ENCODE results near the gene EMC10. TPM values are rescaled to one million over a fixed set of nuclear protein-coding genes. Genes with fewer than 3 reads are reported as not detected.
A peak's percentile ranks its signal among the peaks of the same experiment; 100 is the strongest.

EMC10 gene
- 200 and 214 TPM in 2 replicates for total RNA-seq (2022)
- Bru-seq, nascent RNA: percentile 74 among the genes with signal in this experiment
- percentile 91 among the genes with signal in this experiment for BruChase-seq, experiment 1, labeled RNA remaining after a 6-hour chase
- BruChase-seq, experiment 2, labeled RNA remaining after a 2-hour chase: percentile 89 among the genes with signal in this experiment
- long read RNA-seq, full-length matches to known transcripts: 3 of 61 reads
- long read RNA-seq, partial matches to known transcripts: 1 of 61 reads
- long read RNA-seq, other reads (novel, unspliced or antisense): 57 of 61 reads

DNA sequence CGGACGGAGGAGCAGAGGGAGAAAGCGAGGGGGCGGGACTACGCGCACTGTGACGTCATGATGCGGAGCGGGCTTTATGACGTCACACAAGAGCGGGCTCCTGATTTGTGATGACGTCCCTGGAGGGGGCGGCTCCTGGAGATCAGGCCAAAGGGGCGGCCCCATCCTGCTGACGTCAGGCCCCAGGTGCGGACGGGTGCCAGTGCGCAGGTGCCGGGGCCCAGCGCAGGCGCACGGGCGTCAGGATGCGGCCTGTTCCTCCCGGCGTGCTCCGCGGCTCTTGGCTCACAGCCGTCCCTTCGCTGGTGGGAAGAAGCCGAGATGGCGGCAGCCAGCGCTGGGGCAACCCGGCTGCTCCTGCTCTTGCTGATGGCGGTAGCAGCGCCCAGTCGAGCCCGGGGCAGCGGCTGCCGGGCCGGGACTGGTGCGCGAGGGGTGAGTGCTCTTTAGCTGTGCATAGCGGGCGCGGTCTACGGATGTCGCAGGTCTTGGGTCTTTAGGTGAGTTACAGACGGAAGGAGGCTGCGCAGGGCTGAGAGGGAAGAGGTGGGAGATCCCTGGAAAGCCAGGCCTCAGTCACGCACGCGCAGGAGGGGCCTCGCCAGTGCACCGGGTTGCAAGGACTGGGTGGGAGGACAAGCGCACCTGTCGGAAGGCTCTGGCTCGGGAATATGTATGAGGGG lies at the start of gene EMC10, which contains the start of gene GARIN5A:
Gene EMC10 (plus strand): TSS at position 284 of the 683 bp plus-strand sequence. CDS start 38 bp downstream, at position 322.
Gene GARIN5A (minus strand): TSS at position 625 of the 683 bp plus-strand sequence. CDS start 460 bp downstream, at position 165.
- Mint-ChIP-seq H3K27ac (ENCODE audit: unreplicated experiment) (peak within 1 kb of the TSS; percentile 85), H3K36me3 (ENCODE audit: insufficient read depth, unreplicated experiment) (peaks cover 52% of the 10 kb centered on the region), H3K9me3 (ENCODE audit: low read depth, unreplicated experiment) (no peaks in the 10 kb centered on the region), H3K4me1 (ENCODE audit: low read depth, unreplicated experiment) (peaks cover 10% of the 10 kb centered on the region), H3K4me3 (ENCODE audit: low read depth, unreplicated experiment) (peak within 1 kb of the TSS; percentile 100), H3K27me3 (ENCODE audit: unreplicated experiment) (peaks cover 18% of the 10 kb centered on the region)
- TF ChIP-seq, protein P1, sequence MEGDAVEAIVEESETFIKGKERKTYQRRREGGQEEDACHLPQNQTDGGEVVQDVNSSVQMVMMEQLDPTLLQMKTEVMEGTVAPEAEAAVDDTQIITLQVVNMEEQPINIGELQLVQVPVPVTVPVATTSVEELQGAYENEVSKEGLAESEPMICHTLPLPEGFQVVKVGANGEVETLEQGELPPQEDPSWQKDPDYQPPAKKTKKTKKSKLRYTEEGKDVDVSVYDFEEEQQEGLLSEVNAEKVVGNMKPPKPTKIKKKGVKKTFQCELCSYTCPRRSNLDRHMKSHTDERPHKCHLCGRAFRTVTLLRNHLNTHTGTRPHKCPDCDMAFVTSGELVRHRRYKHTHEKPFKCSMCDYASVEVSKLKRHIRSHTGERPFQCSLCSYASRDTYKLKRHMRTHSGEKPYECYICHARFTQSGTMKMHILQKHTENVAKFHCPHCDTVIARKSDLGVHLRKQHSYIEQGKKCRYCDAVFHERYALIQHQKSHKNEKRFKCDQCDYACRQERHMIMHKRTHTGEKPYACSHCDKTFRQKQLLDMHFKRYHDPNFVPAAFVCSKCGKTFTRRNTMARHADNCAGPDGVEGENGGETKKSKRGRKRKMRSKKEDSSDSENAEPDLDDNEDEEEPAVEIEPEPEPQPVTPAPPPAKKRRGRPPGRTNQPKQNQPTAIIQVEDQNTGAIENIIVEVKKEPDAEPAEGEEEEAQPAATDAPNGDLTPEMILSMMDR (IDR thresholded peaks at IDR 0.05; ENCODE audit: unreplicated experiment): no peak
- intact Hi-C loops (cut with micrococcal nuclease; ENCODE audit: unreplicated experiment): no loop called here
- BruUV-seq (replicated peaks): no TSS peak
- CTCF ChIA-PET: no interaction called here
- DNase-seq: peak; percentile 99

DNA sequence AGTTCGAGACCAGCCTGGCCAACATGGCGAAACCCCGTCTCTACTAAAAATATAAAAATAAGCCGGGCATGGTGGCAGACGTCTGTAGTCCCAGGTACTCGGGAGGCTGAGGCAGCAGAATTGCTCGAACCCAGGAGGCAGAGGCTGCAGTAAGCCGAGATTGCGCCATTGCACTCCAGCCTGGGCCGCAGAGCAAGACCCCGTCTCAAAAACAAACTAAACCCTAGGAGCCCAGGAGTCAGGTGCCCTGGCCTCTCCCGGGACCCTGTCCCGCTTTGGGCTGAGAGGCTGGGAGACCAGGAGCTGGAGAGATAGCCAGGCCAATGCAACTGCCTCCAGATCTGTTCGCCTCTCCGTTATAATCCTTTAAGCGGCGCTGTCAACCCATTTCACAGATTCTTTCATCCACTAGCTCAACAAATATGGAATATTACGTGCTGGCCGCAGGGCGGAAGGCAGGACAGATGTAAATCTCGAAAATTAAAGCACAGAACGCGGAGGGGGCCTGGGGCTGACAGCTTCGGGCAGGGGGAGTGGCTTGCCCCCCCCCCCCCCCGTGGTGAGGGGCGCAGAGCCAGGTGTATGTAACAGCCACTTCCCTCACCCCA lies 48.9 kb upstream of the EMC10 start:
- H3K4me1 Mint-ChIP-seq (ENCODE audit: low read depth, unreplicated experiment): no peaks in the 10 kb centered on the region
- no peak overlapping the region for H3K4me3 Mint-ChIP-seq (ENCODE audit: low read depth, unreplicated experiment)
- intact Hi-C loops (cut with micrococcal nuclease; ENCODE audit: unreplicated experiment): no loop called here
- H3K36me3 Mint-ChIP-seq (ENCODE audit: insufficient read depth, unreplicated experiment): peaks cover 17% of the 10 kb centered on the region
- no TSS peak for BruUV-seq (replicated peaks)
- no peak for DNase-seq
- TF ChIP-seq, protein P1 (IDR thresholded peaks at IDR 0.05; ENCODE audit: unreplicated experiment): no peak
- CTCF ChIA-PET: interaction anchor here (0.7 kb wide), 2 partner anchors 10 to 126 kb away, joined by 4 to 5 read pairs; no protein-coding TSS in a partner anchor
- no peaks in the 10 kb centered on the region for H3K9me3 Mint-ChIP-seq (ENCODE audit: low read depth, unreplicated experiment)
- H3K27me3 Mint-ChIP-seq (ENCODE audit: unreplicated experiment): peaks cover 34% of the 10 kb centered on the region
- H3K27ac Mint-ChIP-seq (ENCODE audit: unreplicated experiment): no peak overlapping the region

DNA sequence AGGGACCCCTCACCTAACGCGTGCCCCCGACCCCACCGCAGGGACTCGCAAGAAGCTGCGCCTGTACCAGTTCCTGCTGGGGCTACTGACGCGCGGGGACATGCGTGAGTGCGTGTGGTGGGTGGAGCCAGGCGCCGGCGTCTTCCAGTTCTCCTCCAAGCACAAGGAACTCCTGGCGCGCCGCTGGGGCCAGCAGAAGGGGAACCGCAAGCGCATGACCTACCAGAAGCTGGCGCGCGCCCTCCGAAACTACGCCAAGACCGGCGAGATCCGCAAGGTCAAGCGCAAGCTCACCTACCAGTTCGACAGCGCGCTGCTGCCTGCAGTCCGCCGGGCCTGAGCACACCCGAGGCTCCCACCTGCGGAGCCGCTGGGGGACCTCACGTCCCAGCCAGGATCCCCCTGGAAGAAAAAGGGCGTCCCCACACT lies 48.3 kb upstream of the EMC10 start:
- Mint-ChIP-seq H3K4me1 (ENCODE audit: low read depth, unreplicated experiment) (no peaks in the 10 kb centered on the region), H3K4me3 (ENCODE audit: low read depth, unreplicated experiment) (no peak overlapping the region), H3K36me3 (ENCODE audit: insufficient read depth, unreplicated experiment) (peaks cover 23% of the 10 kb centered on the region), H3K9me3 (ENCODE audit: low read depth, unreplicated experiment) (no peaks in the 10 kb centered on the region), H3K27ac (ENCODE audit: unreplicated experiment) (no peak overlapping the region), H3K27me3 (ENCODE audit: unreplicated experiment) (peaks cover 40% of the 10 kb centered on the region)
- BruUV-seq (replicated peaks): no TSS peak
- CTCF ChIA-PET: no interaction called here
- TF ChIP-seq, protein P1 (IDR thresholded peaks at IDR 0.05; ENCODE audit: unreplicated experiment): no peak
- intact Hi-C loops (cut with micrococcal nuclease; ENCODE audit: unreplicated experiment): no loop called here
- no peak for DNase-seq

DNA sequence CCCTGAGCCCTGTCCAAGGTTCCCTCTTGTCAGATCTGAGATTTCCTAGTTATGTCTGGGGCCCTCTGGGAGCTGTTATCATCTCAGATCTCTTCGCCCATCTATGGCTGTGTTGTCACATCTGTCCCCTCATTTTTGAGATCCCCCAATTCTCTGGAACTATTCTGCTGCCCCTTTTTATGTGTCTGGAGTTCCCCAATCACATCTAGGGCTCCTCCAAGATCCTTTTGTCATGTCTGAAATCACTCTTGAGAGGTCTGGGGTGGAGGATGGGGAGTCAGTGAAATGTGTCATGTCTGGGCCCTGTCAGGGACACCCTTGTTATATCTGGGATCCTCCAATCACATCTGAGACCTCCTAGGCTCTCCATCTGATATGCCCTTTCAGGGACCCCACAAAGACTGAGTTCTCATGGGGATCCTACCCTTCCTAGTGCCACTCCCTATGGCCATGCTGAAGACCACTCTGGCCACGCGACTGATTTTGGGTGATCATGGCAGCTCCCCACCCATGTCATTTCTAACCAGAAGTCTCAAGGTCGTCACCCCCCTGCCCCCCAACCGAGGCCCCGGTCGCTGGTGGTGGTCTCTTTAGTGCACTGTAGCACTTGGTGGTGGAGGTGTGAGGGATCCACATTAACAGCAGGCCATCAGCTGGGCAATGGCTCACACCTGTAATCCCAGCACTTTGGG lies 47.4 kb upstream of the EMC10 start:
- Mint-ChIP-seq H3K9me3 (ENCODE audit: low read depth, unreplicated experiment) (no peaks in the 10 kb centered on the region), H3K36me3 (ENCODE audit: insufficient read depth, unreplicated experiment) (peaks cover 27% of the 10 kb centered on the region), H3K4me3 (ENCODE audit: low read depth, unreplicated experiment) (no peak overlapping the region), H3K4me1 (ENCODE audit: low read depth, unreplicated experiment) (no peaks in the 10 kb centered on the region), H3K27ac (ENCODE audit: unreplicated experiment) (no peak overlapping the region), H3K27me3 (ENCODE audit: unreplicated experiment) (peaks cover 49% of the 10 kb centered on the region)
- CTCF ChIA-PET: no interaction called here
- TF ChIP-seq, protein P1 (IDR thresholded peaks at IDR 0.05; ENCODE audit: unreplicated experiment): no peak
- no TSS peak for BruUV-seq (replicated peaks)
- DNase-seq: no peak
- intact Hi-C loops (cut with micrococcal nuclease; ENCODE audit: unreplicated experiment): no loop called here
